RPMI7951 (cell line): ENCODE data around the gene SPN. TPM values are rescaled to one million over a fixed set of nuclear protein-coding genes. Genes with fewer than 3 reads are reported as not detected.
"Not testable (repeated sequence)": the region's sequence is repeated elsewhere in the genome, so short reads cannot be mapped to it uniquely, and the experiment has no call there.

ENCODE experiments used
- DNase-seq: peaks from one replicate; pipeline ENCODE4 v3.0.0-alpha.2; 2012; ENCODE audit warnings: low read depth
- total RNA-seq: library from RNA; depleted of rRNA; stranded (reverse); fragments of >200 nt; shearing (Covaris generic); gene quantifications from 2 replicates; pipeline ENCODE4 v1.2.3, GENCODE V29; 2014; rRNA removed

The SPN gene, protein sequence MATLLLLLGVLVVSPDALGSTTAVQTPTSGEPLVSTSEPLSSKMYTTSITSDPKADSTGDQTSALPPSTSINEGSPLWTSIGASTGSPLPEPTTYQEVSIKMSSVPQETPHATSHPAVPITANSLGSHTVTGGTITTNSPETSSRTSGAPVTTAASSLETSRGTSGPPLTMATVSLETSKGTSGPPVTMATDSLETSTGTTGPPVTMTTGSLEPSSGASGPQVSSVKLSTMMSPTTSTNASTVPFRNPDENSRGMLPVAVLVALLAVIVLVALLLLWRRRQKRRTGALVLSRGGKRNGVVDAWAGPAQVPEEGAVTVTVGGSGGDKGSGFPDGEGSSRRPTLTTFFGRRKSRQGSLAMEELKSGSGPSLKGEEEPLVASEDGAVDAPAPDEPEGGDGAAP
- total RNA-seq: 0.20 TPM in 1 of 2 replicates, not detected in the other

DNA sequence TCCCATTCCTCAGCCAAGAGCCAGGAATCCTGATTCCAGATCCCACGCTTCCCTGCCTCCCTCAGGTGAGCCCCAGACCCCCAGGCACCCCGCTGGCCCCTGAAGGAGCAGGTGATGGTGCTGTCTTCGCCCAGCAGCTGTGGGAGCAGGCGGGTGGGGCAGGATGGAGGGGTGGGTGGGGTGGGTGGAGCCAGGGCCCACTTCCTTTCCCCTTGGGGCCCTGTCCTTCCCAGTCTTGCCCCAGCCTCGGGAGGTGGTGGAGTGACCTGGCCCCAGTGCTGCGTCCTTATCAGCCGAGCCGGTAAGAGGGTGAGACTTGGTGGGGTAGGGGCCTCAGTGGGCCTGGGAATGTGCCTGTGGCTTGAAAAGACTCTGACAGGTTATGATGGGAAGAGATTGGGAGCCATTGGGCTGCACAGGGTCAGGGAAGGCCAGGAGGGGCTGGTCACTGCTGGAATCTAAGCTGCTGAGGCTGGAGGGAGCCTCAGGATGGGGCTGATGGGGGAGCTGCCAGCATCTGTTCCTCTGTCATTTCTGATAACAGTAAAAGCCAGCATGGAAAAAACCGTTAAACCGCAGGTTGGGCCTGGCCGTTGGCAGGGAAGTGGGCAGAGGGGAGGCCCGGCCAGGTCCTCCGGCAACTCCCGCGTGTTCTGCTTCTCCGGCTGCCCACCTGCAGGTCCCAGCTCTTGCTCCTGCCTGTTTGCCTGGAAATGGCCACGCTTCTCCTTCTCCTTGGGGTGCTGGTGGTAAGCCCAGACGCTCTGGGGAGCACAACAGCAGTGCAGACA is at the start of gene SPN:
Gene SPN, plus strand, starts transcription at position 232 of the 791 bp plus-strand sequence. Its CDS starts 482 bp downstream, at position 714.
- DNase-seq: no peak

DNA sequence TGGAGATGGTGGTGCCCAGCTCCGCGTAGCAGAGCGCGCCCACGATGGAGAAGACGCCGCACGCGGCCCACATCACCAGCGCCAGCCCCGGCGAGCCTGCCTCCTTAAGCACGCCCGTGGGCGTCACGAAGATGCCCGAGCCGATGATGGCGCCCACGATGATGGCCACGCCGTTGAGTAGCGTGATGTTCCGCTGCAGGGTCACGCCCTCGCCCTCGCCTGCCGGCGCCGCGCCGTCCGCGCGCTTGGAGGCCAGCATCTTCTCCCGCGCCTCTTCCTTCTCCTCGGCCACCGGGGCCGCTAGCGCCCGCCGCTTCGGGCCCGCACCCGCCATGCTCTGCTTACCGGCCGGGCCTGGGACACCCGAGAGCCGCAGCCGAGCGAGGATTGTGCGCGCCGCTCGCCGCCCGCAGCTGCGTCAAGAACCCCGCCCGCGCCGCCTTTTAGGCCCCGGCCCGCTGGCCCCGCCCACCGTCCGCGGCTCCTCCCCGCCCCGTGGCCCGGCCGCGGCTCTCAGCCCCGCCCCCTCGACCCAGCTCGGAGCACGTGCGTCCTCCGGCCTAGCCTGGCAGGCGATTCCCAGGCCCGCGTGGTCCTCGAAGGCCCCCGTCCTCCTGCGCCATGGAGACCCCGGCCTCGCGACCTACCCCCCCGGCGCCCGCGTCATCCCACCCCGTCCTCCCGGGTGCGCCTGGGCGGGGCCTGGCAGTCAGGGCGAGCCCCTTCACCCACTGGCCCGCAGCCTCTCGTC is 49.6 kb upstream of the SPN start:
- peak; percentile 75 for DNase-seq

DNA sequence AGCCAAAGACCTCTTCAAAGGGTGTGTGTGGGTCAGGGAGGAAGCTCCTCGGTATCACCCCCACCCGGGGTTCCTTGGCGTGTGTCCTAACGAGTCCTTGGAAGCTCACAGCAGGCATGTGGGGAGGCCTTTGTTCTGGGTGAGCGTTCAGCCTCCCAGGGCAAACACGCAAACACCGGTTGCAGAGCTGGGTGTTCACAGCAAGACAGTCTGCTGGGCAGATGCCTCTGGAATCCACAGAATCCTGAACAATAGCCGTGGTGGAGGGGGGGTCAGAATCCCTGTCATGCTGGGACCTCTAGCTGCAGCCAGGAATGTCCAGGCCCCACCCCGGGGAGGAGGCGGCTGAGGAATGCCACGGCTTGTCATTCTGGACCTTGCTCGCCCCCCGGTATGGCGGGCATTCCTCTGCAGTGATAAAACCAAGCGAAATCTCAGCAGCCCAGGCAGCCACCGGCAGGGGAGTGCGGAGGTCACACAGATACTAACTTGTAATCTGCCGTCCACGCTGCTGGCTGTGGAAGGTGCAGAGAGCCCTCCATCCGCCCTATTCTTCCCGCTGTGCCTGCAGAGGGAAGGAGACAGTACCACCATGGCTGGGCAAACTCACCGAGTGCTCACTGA is 48.2 kb upstream of the SPN start:
- peak; percentile 60 for DNase-seq

DNA sequence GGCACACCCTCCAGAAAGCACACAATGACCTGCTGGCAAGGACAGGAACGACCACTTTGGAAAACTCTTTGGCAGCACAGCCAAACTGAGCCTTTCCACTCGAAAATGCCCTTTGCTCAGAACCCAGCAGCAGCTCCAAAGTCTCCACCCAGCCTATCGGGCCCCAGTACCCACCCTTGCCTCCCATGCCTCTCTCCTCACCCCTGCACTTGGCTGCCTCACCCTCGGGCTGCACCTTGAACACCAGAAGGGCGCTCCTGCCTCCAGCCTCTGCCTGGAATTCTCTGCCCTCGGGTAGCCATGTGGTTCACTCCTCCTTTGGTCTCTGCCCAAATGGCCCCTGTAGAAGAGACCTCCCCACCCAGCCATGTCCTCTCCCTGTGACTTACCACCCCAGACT is 46.9 kb upstream of the SPN start:
- DNase-seq: not testable (repeated sequence)

DNA sequence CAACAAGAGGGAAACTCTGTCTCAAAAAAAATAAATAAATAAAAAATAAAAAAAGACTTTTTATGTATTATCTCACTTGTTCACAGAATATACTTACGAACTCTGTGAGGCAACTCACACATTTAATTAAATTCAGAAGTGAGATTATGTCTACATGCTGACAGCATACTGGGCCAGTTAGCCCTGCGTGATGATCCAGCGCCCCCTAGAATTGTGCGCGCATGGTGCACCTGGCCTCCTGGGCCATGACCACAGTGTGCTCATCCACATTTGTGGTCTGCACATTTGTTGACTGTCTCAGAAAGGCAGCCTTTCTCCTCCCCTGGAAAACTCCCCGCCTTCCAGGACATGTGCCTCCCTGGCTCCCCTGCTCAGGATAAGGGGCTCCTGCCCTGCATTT is 42.5 kb upstream of the SPN start:
- not testable (repeated sequence) for DNase-seq

DNA sequence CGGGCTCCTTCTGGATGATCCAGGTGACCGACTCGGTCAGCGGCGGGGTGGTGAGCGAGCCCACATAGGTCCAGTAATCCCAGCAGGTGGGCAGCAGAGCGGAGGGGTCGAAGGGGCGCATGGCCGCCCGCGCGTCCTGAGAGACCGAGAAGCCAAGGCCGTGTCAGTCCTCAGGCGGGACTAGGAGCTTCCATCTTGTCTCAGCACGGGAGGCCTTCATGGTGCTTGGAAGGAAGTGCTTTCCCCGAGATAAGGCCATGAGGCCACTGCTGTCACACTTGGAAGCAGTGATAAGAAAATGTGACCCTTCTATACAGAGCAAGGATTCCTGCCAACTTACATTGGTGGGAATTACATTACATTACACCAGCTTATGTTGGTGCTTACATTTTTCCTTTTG is 40.3 kb upstream of the SPN start:
- DNase-seq: not testable (repeated sequence)

DNA sequence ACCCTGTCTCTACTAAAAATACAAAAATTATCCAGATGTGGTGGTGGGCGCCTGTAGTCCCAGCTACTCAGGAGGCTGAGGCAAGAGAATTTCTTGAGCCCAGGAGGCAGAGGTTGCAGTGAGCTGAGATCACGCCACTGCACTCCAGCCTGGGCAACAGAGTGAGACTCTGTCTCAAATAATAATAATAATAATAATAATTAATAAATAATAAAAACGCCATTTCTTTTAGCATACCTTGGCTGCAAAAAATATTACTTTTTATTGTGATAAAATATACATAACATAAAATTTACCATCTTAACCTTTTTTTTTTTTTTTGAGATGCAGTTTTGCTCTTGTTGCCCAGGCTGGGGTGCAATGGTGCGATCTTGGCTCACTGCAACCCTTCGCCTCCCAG is 39.8 kb upstream of the SPN start:
- not testable (repeated sequence) for DNase-seq

DNA sequence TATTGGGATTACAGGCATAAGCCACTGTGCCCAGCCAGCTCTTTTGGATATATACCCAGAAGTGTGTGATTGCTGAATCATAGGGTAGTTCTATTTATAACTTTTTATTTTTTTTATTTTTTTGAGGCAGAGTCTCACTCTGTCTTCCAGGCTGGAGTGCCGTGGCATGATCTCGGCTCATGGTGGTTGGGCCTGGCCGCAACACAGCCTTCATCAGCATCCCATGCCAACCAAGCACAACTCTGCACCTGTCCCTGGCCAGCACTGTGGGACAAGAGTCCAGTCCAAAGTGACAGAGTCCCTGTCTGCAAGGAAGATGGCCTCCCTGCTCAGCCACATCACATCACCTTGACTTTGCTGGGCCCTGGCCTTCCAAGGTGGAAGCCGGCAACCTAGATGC is 37.9 kb upstream of the SPN start:
- not testable (repeated sequence) for DNase-seq

DNA sequence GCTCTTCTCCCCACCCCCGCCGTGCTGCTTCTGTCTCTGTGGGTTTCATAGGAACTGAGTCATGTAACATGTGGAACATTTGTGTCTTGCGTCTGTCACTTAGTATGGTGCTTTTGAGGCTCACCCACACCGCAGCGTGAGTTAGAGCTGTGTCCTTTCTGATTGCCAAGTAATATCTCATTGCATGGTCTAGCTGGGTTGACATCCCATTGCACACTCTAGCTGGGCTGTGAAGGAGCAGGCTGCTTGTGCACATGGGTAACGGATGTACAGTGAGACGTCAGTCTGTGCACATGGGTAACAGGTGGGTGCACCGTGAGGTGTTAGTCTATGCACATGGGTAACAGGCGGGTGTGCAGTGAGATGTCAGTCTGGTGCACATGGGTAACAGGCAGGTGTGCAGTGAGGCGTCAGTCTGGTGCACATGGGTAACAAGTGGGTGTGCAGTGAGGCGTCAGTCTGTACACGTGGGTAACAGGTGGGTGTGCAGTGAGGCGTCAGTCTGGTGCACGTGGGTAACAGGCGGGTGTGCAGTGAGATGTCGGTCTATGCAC is 36.2 kb upstream of the SPN start:
- DNase-seq: not testable (repeated sequence)

DNA sequence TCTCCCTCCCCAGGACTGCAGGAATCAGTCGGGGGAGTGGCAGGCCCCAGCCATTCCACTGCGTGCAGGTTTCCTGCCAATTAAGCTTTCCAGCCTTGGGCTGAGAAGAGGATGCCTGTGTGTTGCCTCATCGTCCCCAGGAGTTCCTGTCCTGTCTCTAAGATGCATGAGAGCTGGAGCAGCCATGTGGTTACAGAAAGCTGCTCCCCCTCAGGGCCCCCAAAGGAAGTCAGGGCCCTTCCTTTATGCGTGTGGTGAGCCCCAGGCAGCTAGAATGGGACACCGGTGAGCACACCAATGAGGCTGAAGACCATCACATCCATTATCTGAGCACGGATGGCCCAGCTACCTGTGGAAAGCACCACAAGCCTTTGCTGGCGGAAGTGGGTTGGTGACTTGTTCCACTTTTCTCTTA is 35.4 kb upstream of the SPN start:
- not testable (repeated sequence) for DNase-seq

DNA sequence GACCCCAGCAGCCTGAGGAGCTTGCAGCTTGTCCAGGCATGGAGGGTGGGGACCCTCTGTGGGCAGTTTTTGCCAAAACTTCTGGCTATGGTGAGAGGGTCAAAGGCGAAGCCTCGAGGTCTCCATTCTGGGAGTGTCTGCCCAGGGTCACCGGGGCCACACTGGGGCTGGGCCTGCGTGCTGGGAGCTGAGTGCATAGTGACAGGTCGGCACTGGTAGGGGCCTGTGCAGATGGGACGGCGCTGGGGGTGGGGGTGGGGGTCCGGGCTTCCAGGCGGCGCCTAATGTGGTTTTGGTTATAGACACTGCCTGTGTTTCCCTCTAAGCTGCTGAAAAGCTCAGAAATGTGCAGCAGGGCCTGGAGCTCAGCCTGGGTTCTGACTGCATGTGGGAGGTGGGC is 34.3 kb upstream of the SPN start:
- not testable (repeated sequence) for DNase-seq

DNA sequence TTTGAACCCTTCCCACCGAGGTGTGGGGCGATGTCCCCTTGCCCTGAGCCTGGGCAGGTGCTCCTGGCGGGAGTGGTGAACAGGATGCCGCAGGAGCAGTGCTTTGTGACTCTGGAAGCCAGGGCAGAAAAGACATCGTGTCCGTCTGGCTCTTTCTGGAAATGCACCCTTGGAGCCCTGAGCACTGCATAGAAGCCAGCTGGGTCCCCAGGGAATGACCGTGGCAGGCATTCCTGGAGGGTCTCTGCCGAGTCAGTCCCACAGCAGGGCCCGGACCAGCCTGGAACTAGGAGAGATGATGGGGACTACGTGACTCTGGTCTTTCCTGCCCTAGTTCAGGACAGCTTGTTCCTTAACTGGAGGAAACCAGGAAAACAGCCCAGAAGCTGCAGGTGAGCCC is 33.7 kb upstream of the SPN start:
- not testable (repeated sequence) for DNase-seq

DNA sequence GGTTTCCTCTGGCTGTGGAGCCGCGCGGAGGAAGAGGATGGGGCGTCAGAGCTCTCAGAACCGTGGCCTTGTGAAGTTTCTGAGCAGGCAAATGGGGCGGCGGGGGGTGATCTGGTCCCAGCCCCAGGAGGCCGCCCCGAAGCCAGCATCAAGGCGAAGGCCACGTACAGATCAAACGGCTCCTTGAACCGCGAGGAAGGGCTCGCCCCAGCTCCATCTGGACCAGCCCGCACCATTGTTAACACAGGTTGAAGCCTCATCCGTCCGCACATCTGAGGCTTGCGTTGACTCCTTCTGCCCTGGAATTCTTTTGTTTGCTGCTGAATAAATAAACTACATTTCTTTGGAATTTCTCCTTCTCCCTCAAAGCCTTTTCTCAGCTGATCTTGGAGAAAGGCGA is 31.4 kb upstream of the SPN start:
- DNase-seq: not testable (repeated sequence)

DNA sequence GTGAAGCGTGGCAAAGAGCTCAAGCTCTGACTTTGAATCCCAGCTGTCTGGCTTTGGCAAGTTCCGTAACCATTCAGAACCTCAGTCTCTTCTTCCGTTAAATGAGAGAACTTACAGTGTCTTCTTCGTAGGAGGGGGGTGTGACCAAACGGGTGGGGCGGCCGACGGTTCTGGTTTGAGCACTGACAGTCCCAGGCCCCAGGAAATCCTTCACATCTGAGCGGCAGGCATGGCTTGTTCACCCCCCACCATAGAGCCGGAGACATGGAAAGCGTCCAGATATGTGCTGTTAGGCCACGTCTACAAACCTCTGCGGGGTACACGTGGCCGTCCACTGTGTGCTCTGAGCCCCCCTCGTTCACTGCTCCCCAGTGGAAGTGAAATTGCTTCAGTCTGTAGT is 27.1 kb upstream of the SPN start:
- not testable (repeated sequence) for DNase-seq

DNA sequence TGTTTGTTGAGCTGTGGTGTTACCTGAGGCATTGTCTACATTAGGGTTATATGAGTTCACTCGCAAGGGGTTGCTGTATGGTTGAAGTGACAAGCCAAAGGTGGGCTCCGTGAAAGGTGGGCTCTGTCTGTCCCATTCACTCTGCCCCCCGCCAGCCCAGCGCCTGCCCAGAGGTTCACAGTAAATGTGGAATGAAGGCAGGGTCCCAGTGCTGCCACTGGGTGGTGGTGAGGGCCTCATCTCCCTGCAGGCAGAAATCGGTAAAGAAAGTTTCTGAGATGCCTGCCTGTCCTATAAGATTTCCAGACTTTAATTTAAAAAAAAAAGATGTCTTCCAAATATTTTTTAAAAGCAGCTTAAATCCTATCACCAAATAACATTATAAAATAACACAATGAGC is 26.7 kb upstream of the SPN start:
- not testable (repeated sequence) for DNase-seq

DNA sequence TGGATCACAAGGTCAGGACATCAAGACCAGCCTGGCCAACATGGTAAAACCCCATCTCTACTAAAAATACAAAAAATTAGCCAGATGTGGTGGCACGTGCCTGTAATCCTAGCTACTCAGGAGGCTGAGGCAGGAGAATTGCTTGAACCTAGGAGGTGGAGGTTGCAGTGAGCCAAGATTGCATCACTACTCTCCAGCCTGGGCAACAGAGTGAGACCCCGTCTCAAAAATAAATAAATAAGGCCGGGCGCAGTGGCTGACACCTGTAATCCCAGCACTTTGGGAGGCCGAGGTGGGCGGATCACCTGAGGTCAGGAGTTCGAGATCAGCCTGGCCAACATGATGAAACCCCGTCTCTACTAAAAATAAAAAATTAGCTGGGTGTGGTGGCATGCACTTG is 24.3 kb upstream of the SPN start:
- not testable (repeated sequence) for DNase-seq

DNA sequence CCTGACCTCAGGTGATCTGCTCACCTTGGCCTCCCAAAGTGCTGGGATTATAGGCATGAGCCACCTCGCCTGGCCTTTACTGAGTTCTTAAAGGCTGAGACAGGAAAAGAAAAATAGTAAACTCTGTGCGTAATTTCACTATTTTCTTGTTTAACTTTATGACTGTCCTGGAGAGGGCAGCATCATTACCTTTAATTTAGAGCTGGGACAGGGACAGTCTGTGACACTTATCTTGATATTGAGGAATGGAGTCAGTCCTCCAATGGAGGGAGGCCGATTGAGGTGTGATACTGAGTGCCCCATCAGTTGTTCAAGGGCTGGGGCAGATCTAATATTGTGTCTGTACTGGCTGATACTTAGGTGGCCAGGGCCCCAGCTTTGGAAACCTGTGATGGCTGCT is 21.5 kb upstream of the SPN start:
- DNase-seq: no peak

DNA sequence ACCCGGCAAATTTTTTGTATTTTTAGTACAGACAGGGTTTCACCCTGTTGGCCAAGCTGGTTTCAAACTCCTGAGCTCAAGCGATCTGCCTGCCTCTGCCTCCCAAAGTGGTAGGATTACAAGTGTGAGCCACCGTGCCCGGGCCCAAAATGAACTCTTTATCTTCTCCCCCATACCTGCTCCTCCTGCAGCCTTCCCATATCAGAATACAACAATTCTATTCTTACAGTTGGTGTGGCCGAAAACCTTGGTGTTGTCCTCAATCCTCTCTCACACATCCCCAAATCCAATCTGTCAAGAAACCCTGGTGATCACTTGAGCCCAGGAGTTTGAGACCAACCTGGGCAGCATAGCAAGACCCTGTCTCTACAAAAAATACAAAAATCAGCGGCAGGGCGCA is 19.5 kb upstream of the SPN start:
- no peak for DNase-seq

DNA sequence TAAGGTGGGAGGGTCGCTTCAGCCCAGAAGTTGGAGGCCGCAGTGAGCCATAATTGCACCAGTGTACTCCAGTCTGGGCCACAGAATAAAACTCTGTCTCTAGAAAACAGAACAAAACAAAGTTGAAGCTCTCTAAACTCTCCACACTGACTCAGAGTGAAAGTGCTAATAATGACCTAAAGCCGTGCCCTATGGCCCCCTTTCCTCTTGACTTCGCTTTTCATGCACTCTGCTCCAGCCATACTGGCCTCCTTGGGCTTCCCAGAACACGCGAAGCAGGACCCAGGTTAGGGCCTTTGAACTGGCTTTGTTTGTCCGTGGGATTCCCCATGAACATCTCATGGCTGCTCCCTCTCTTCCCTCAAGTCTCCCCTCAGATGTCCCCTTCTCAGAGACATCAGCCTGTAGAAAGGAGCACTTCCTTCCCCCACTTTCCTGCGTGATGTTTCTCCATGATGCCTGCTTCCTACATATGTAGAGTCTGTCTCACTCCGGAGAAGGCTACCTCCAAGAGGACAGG is 18.6 kb upstream of the SPN start:
- DNase-seq: no peak

DNA sequence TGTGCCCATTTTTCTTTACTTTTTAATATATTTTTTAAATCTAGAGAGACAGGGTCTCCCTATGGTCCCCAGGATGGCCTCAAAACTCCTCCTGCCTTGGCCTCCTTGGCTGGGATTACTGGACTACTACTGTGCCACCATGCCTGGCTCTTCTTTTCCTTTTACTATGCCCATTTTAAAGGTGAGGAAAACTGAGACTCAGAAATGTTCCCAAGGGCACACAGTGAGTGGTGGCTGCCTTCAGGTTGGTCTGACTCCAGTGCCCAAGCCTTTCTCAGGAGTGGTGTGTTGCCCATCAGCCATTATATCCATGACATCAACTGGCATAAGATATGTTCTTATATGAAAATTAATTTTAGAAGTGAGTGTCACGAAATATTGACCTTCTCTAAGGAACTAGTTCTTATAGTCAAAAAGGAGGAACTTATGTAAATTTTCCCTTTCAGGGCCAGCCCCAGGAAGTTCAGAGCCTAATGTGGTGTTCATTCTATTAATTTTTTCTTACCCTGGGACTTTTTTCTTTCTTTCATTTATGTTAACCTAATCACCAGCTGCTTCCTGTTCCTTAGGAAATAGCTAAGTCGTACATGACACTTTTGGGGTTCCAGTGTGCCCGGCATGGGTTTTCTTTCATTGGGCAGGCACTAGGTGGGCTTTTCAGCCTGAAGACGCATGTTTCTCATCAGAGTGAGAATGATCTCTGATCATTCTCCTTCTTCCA is 17.9 kb upstream of the SPN start:
- DNase-seq: no peak
